ENCODE measurements around the gene SPATA18.
"Not testable (repeated sequence)": the region's sequence is repeated elsewhere in the genome, so short reads cannot be mapped to it uniquely, and the experiment has no call there.

DNA sequence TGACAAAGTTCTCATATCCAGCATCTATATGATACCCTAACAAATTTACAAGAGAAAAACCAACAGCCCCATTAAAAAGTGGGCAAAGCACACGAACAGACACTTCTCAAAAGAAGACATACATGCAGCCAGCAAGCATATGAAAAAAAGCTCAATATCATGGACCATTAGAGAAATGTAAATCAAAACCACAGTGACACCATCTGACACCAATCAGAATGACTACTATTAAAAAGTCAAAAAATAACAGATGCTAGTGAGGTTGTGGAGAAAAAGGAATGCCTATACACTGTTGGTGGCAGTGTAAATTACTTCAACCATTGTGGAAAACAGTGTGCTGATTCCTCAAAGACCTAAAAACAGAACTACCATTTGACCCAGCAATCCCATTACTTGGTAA is 86.0 kb downstream of the SPATA18 start:
- not testable (repeated sequence) for TF ChIP-seq CTCF (IDR thresholded peaks at IDR 0.05; ENCODE audit: low read depth, low read length); POLR2A (IDR thresholded peaks at IDR 0.05; ENCODE audit: extremely low read depth, insufficient read length)
